IMR-90 (cell line): ENCODE data around the gene AKR7A2. TPM values are rescaled to one million over a fixed set of nuclear protein-coding genes. Genes with fewer than 3 reads are reported as not detected.

ENCODE experiments used
- ATAC-seq: fragments of 200-7000 bp; cut with Tn5 transposase; 2 replicates; pipeline ENCODE4 v1.9.1; 2020; ENCODE audit warnings: low read depth, mild to moderate bottlenecking, moderate library complexity
- BruUV-seq: library from RNA; stranded (reverse); fragments of 400-500 nt; replicated peaks from 2 replicates; lab custom pipeline; 2021; lab: Mats Ljungman, UMichigan
- CTCF ChIA-PET: fragments of 300-600 bp; formaldehyde crosslinking; extraction: SDS; loops from one replicate; lab custom pipeline; 2021; ENCODE audit warnings: antibody characterized with exemption; lab: Yijun Ruan, JAX
- POLR2A ChIA-PET: fragments of 300-600 bp; sonication (Branson Sonifier 250); formaldehyde crosslinking; loops from one replicate; lab custom pipeline; 2022; ENCODE audit warnings: antibody characterized with exemption; ENCODE audit not compliant: unreplicated experiment; lab: Charles Lee
- DNase-seq: peaks from one replicate; pipeline ENCODE4 v3.0.0; 2013
- H2AFZ ChIP-seq: replicated peaks from 2 replicates; pipeline ENCODE3; 2013; ENCODE audit warnings: low read length, mild to moderate bottlenecking; ENCODE audit not compliant: poor library complexity
- H2AK5ac ChIP-seq: 2 replicates; pipeline ENCODE4 v1.6.1; 2013; ENCODE audit warnings: low read depth, low read length, inconsistent platforms
- H2AK9ac ChIP-seq: replicated peaks from 2 replicates; pipeline ENCODE3; 2013; ENCODE audit warnings: mild to moderate bottlenecking, low read depth, low read length, moderate library complexity; ENCODE audit not compliant: poor library complexity
- H2BK120ac ChIP-seq: 2 replicates; pipeline ENCODE4 v1.6.1; 2013; ENCODE audit warnings: low read depth, low read length, inconsistent platforms
- H2BK15ac ChIP-seq: 3 replicates; pipeline ENCODE4 v1.6.1; 2013; ENCODE audit warnings: low read depth, low read length, inconsistent platforms
- H2BK20ac ChIP-seq: 2 replicates; pipeline ENCODE4 v1.6.1; 2013; ENCODE audit warnings: low read depth, mild to moderate bottlenecking, inconsistent platforms, low read length, moderate library complexity
- H2BK5ac ChIP-seq: 2 replicates; pipeline ENCODE4 v1.6.1; 2013; ENCODE audit warnings: mild to moderate bottlenecking, low read depth, low read length, inconsistent platforms; ENCODE audit not compliant: poor library complexity, severe bottlenecking
- H3K14ac ChIP-seq: replicated peaks from 2 replicates; pipeline ENCODE4 v1.6.1; 2013; ENCODE audit warnings: low read depth, low read length, inconsistent platforms
- H3K18ac ChIP-seq: 2 replicates; pipeline ENCODE4 v1.6.1; 2013; ENCODE audit warnings: low read depth, low read length, control low read depth
- H3K23ac ChIP-seq: 2 replicates; pipeline ENCODE4 v1.6.1; 2013; ENCODE audit warnings: low read depth, low read length, inconsistent platforms
- H3K27ac ChIP-seq: 2 replicates; pipeline ENCODE4 v1.5.1; 2013; ENCODE audit warnings: mild to moderate bottlenecking, control low read depth, low read length; ENCODE audit not compliant: insufficient read depth
- H3K27me3 ChIP-seq: 2 replicates; pipeline ENCODE4 v1.6.1; 2013; ENCODE audit warnings: low read length; ENCODE audit not compliant: control insufficient read depth, insufficient read depth
- H3K36me3 ChIP-seq: 2 replicates; pipeline ENCODE4 v1.6.1; 2013; ENCODE audit warnings: low read length, mixed read lengths; ENCODE audit not compliant: control insufficient read depth, insufficient read depth
- H3K4ac ChIP-seq: 2 replicates; pipeline ENCODE4 v1.6.1; 2013; ENCODE audit warnings: low read depth, low read length, inconsistent platforms
- H3K4me1 ChIP-seq: 2 replicates; pipeline ENCODE4 v1.6.1; 2013; ENCODE audit warnings: low read length, mixed read lengths; ENCODE audit not compliant: control insufficient read depth, insufficient read depth
- H3K4me2 ChIP-seq: 2 replicates; pipeline ENCODE4 v1.6.1; 2013; ENCODE audit warnings: low read depth, mild to moderate bottlenecking, control low read depth, low read length, moderate library complexity
- H3K4me3 ChIP-seq: 2 replicates; pipeline ENCODE4 v1.5.1; 2013; ENCODE audit warnings: low read depth, mild to moderate bottlenecking, control low read depth, low read length, moderate library complexity; ENCODE audit not compliant: insufficient read depth
- H3K56ac ChIP-seq: 2 replicates; pipeline ENCODE4 v1.6.1; 2013; ENCODE audit warnings: low read length, inconsistent platforms; ENCODE audit not compliant: insufficient read depth; ENCODE audit errors: extremely low read depth
- H3K79me1 ChIP-seq, 2 experiments: 2 replicates each; pipeline ENCODE4 v1.6.1; 2013; ENCODE audit warnings: low read length in 2 of 2, inconsistent platforms in 1 of 2, low read depth in 1 of 2
- H3K9ac ChIP-seq: 2 replicates; pipeline ENCODE4 v1.6.1; 2013; ENCODE audit warnings: low read depth, low read length, control low read depth
- H3K9me1 ChIP-seq: 2 replicates; pipeline ENCODE4 v1.6.1; 2013; ENCODE audit warnings: low read length, inconsistent platforms; ENCODE audit not compliant: insufficient read depth
- H3K9me3 ChIP-seq: 2 replicates; pipeline ENCODE4 v1.6.1; 2013; ENCODE audit warnings: low read length; ENCODE audit not compliant: control insufficient read depth, insufficient read depth
- H4K20me1 ChIP-seq: 2 replicates; pipeline ENCODE4 v1.6.1; 2013; ENCODE audit warnings: low read length, inconsistent platforms; ENCODE audit not compliant: insufficient read depth
- H4K5ac ChIP-seq: 2 replicates; pipeline ENCODE4 v1.6.1; 2013; ENCODE audit warnings: mild to moderate bottlenecking, low read depth, low read length, control low read depth
- H4K8ac ChIP-seq, 2 experiments: 2 replicates each; pipeline ENCODE4 v1.6.1; 2013; ENCODE audit warnings: low read depth in 2 of 2, low read length in 2 of 2, control low read depth in 1 of 2, inconsistent platforms in 1 of 2
- H4K91ac ChIP-seq: 2 replicates; pipeline ENCODE4 v1.6.1; 2013; ENCODE audit warnings: low read depth, low read length, inconsistent platforms; ENCODE audit not compliant: insufficient read depth
- BHLHE40 ChIP-seq: fragments of 150-350 bp; IDR thresholded peaks from 2 replicates; pipeline ENCODE4 v1.6.1; 2016; ENCODE audit warnings: mild to moderate bottlenecking, low read depth, low read length
- CTCF ChIP-seq: conservative IDR thresholded peaks from 2 replicates; pipeline ENCODE4 v1.5.1; 2012; ENCODE audit warnings: mild to moderate bottlenecking, low read depth, low read length, improper control_type of control experiment
- FOS ChIP-seq: fragments of 150-350 bp; IDR thresholded peaks from 2 replicates; pipeline ENCODE4 v1.6.1; 2016; ENCODE audit warnings: low read depth, low read length
- MAZ ChIP-seq: IDR thresholded peaks from 2 replicates; pipeline ENCODE4 v1.6.1; 2012; ENCODE audit warnings: low read depth, mild to moderate bottlenecking, low read length, improper control_type of control experiment, moderate library complexity, borderline replicate concordance
- POLR2A ChIP-seq: IDR thresholded peaks from 2 replicates; pipeline ENCODE4 v1.6.1; 2012; ENCODE audit warnings: mild to moderate bottlenecking, low read depth, low read length
- RCOR1 ChIP-seq: IDR thresholded peaks from 2 replicates; pipeline ENCODE4 v1.6.1; 2012; ENCODE audit warnings: mild to moderate bottlenecking, low read length, improper control_type of control experiment; ENCODE audit not compliant: insufficient replicate concordance
- SMC3 ChIP-seq: fragments of 150-350 bp; IDR thresholded peaks from 2 replicates; pipeline ENCODE4 v1.6.1; 2016; ENCODE audit warnings: low read depth, mild to moderate bottlenecking, antibody characterized with exemption, low read length, moderate library complexity
- WGBS, 2 experiments: methylation state at CpG; one replicate each; pipeline versions ENCODE4 v1.1.5 to v1.1.7; 2013; ENCODE audit warnings: missing lambda C conversion rate in 2 of 2; ENCODE audit not compliant: insufficient read length in 1 of 2; ENCODE audit errors: extremely low coverage in 2 of 2; 5-methylcytosine and 5-hydroxymethylcytosine counted together
- dilution Hi-C: fragments of 300-500 bp; cut with HindIII; formaldehyde crosslinking; loops from one replicate; pipeline ENCODE4 v1.14.3; 2018; ENCODE audit warnings: low sequenced_read_pairs; ENCODE audit not compliant: unreplicated experiment
- in situ Hi-C: fragments of 300-500 bp; cut with MboI; formaldehyde crosslinking; loops from 3 replicates; pipeline ENCODE4 v1.14.3; 2019; ENCODE audit warnings: low sequenced_read_pairs, inconsistent platforms, mixed read lengths
- intact Hi-C: fragments of 100-400 bp; cut with micrococcal nuclease; formaldehyde crosslinking; loops from 2 replicates; pipeline ENCODE4 v1.10.0; 2022
- polyA plus RNA-seq, 3 experiments: library from polyadenylated mRNA; depleted of rRNA; stranded (reverse); fragments of >200 nt; gene quantifications; 2 replicates each; pipeline ENCODE4 v1.2.3, GENCODE V29; 2012; ENCODE audit warnings: low replicate concordance in 1 of 3
- total RNA-seq: library from RNA; depleted of rRNA; stranded (reverse); fragments of >200 nt; gene quantifications from 2 replicates; pipeline ENCODE4 v1.2.3, GENCODE V29; 2012

Gene AKR7A2
- total and polyA plus RNA-seq, 2 of the 4 experiments (the other 2 are of a cell fraction) = 55.8 to 60.2 TPM

GRCh38 chr1:19329611-19330010 lies 17.7 kb upstream of the AKR7A2 start:
- dilution Hi-C loops (no loop called here), intact Hi-C loops (no loop called here), in situ Hi-C loops (no loop called here)
- 0 out of 4 replicates have a peak, but pooled peaks cover 0 to under 1% of the 10 kb centered on the region in 2 experiments for H3K79me1 ChIP-seq
- H2BK120ac ChIP-seq = no peak overlapping the region
- H4K8ac ChIP-seq = no peak overlapping the region
- no peak overlapping the region for H2BK20ac ChIP-seq
- ATAC-seq (no peak), DNase-seq (no peak)
- no peak overlapping the region for H2AFZ ChIP-seq
- POLR2A ChIA-PET = no interaction called here
- no peak overlapping the region for H2AK9ac ChIP-seq
- no TSS peak for BruUV-seq
- TF ChIP-seq POLR2A = no peak
- TF ChIP-seq CTCF = no peak
- TF ChIP-seq MAZ = no peak
- no peak for TF ChIP-seq FOS
- TF ChIP-seq RCOR1 = no peak
- TF ChIP-seq BHLHE40 = no peak
- TF ChIP-seq SMC3 = no peak
- H3K4me1 ChIP-seq = no peaks in the 10 kb centered on the region
- H4K20me1 ChIP-seq = peaks cover 5% of the 10 kb centered on the region
- H3K4me2 ChIP-seq = no peak overlapping the region
- no peak overlapping the region for H4K91ac ChIP-seq
- CTCF ChIA-PET = no interaction called here
- no peak overlapping the region for H3K27ac ChIP-seq
- no peaks in the 10 kb centered on the region for H3K9me3 ChIP-seq
- peaks cover 47% of the 10 kb centered on the region for H3K36me3 ChIP-seq
- no peak overlapping the region for H3K4ac ChIP-seq
- H2BK15ac ChIP-seq = no peak overlapping the region
- no peak overlapping the region for H4K5ac ChIP-seq
- no peak overlapping the region for H3K14ac ChIP-seq
- H2AK5ac ChIP-seq = no peak overlapping the region
- H3K9me1 ChIP-seq = peaks cover 9% of the 10 kb centered on the region; the same call in 1 of the 2 replicates
- H2BK5ac ChIP-seq = no peak overlapping the region
- WGBS, 2 experiments = 94% methylated on average over 2 of the region's 5 CpGs; no CpG with 5 or more reads in 1 of the 2 experiments
- H3K18ac ChIP-seq = no peak overlapping the region
- H3K4me3 ChIP-seq = no peak overlapping the region
- no peak overlapping the region for H3K9ac ChIP-seq
- H3K27me3 ChIP-seq = no peaks in the 10 kb centered on the region
- H3K56ac ChIP-seq = no peak overlapping the region
- no peak overlapping the region for H3K23ac ChIP-seq
